Measurements from ENCODE around the gene SPG7. TPM values are rescaled to one million over a fixed set of nuclear protein-coding genes. Genes with fewer than 3 reads are reported as not detected.

The SPG7 gene
- total and polyA plus RNA-seq, 2 of the 4 experiments (the other 2 are of a cell fraction): 94.6 to 96.8 TPM

GRCh38 chr16:89458967-89459366 lies 49.2 kb upstream of the SPG7 start:
- Histone ChIP-seq H2AK5ac (ENCODE audit: low read depth, low read length) (peak overlapping the region; percentile 43; the same call in 1 of the 2 replicates), H3K36me3 (ENCODE audit: control insufficient read depth, insufficient read depth, low read length) (no peaks in the 10 kb centered on the region), H2AK9ac (replicated peaks; ENCODE audit: low read depth, low read length, poor library complexity) (peak overlapping the region; percentile 93), H3K9me3 (ENCODE audit: control insufficient read depth, insufficient read depth, low read length) (peaks cover 5% of the 10 kb centered on the region), H3K4me3 (ENCODE audit: insufficient read depth, low read depth, low read length) (no peak overlapping the region), H3K27ac (ENCODE audit: insufficient read depth, low read length) (peak overlapping the region; percentile 93; the same call in 1 of the 2 replicates), H3K4ac (ENCODE audit: low read depth, low read length) (peak overlapping the region; percentile 94), H3K79me1 (ENCODE audit: low read depth in 1 of 2, low read length in 2 of 2) (peaks cover 0 to 63% of the 10 kb centered on the region in 2 experiments; a peak in 3 of 4 replicates), H4K20me1 (ENCODE audit: insufficient read depth, low read length) (peaks cover 77% of the 10 kb centered on the region), H3K56ac (ENCODE audit: extremely low read depth, insufficient read depth, low read length) (no peak overlapping the region), H3K9me1 (ENCODE audit: insufficient read depth, low read length) (peaks cover 15% of the 10 kb centered on the region), H3K4me1 (ENCODE audit: control insufficient read depth, insufficient read depth, low read length) (peaks cover 10% of the 10 kb centered on the region), H3K18ac (ENCODE audit: low read depth, low read length) (peak overlapping the region; percentile 59), H2AFZ (replicated peaks; ENCODE audit: low read length, poor library complexity) (no peak overlapping the region), H2BK20ac (ENCODE audit: low read depth, low read length) (peak overlapping the region; percentile 71; the same call in 1 of the 2 replicates), H4K5ac (ENCODE audit: low read depth, low read length) (peak overlapping the region; percentile 56), H2BK15ac (ENCODE audit: low read depth, low read length) (no peak overlapping the region), H3K4me2 (ENCODE audit: low read depth, low read length) (no peak overlapping the region), H3K23ac (ENCODE audit: low read depth, low read length) (peak overlapping the region; percentile 11; the same call in 1 of the 2 replicates), H2BK120ac (ENCODE audit: low read depth, low read length) (peak overlapping the region; percentile 93), H3K9ac (ENCODE audit: low read depth, low read length) (no peak overlapping the region), H4K8ac (ENCODE audit: low read depth in 2 of 2, low read length in 2 of 2) (peak overlapping the region in 1 of 2 experiments; percentile 63; a peak in 2 of 4 replicates), H3K27me3 (ENCODE audit: control insufficient read depth, insufficient read depth, low read length) (no peaks in the 10 kb centered on the region), H4K91ac (ENCODE audit: insufficient read depth, low read depth, low read length) (peak overlapping the region; percentile 81), H3K14ac (replicated peaks; ENCODE audit: low read depth, low read length) (peak overlapping the region; percentile 61), H2BK5ac (ENCODE audit: low read depth, low read length, poor library complexity, severe bottlenecking) (peak overlapping the region; percentile 97)
- ChIA-PET POLR2A (ENCODE audit: unreplicated experiment) (no interaction called here), CTCF (no interaction called here)
- DNase-seq (no peak), ATAC-seq (ENCODE audit: low read depth) (no peak)
- intact Hi-C loops (cut with micrococcal nuclease): no loop called here
- in situ Hi-C loops (cut with MboI; ENCODE audit: low sequenced_read_pairs): no loop called here
- no TSS peak for BruUV-seq (replicated peaks)
- WGBS, 2 experiments (ENCODE audit: extremely low coverage in 2 of 2, insufficient read length in 1 of 2): no CpG with 5 or more reads among the region's 2 CpGs
- no peak for TF ChIP-seq MAZ (IDR thresholded peaks at IDR 0.05; ENCODE audit: borderline replicate concordance, low read depth, low read length)
- TF ChIP-seq SMC3 (IDR thresholded peaks at IDR 0.05; ENCODE audit: low read depth, low read length): no peak
- no peak for TF ChIP-seq BHLHE40 (IDR thresholded peaks at IDR 0.05; ENCODE audit: low read depth, low read length)
- TF ChIP-seq, protein P1, sequence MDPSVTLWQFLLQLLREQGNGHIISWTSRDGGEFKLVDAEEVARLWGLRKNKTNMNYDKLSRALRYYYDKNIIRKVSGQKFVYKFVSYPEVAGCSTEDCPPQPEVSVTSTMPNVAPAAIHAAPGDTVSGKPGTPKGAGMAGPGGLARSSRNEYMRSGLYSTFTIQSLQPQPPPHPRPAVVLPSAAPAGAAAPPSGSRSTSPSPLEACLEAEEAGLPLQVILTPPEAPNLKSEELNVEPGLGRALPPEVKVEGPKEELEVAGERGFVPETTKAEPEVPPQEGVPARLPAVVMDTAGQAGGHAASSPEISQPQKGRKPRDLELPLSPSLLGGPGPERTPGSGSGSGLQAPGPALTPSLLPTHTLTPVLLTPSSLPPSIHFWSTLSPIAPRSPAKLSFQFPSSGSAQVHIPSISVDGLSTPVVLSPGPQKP (IDR thresholded peaks at IDR 0.05; ENCODE audit: borderline replicate concordance, low read depth, low read length): no peak
- dilution Hi-C loops (cut with HindIII; ENCODE audit: low sequenced_read_pairs, unreplicated experiment): no loop called here

Data from IMR-90 (cell line).